Activated T-cell treated with anti-CD3 and anti-CD28 coated beads, Interleukin-2, amount 50 U/mL, for 4 hours (primary cell): ENCODE data around the gene TAF15. TPM values are rescaled to one million over a fixed set of nuclear protein-coding genes. Genes with fewer than 3 reads are reported as not detected.
A peak's percentile ranks its signal among the peaks of the same experiment; 100 is the strongest.

ENCODE experiments used
- ATAC-seq, 2 donors: fragments of 200-7000 bp; cut with Tn5 transposase; one replicate each; pipeline ENCODE4 v1.10.0; 2021
- DNase-seq: peaks from one replicate; pipeline ENCODE4 v3.0.0-alpha.2; 2020
- H3K27me3 Mint-ChIP-seq: one replicate; pipeline ENCODE4 v1.8.0; 2021; ENCODE audit warnings: low read depth, mixed read lengths
- H3K36me3 Mint-ChIP-seq: one replicate; pipeline ENCODE4 v1.8.0; 2022; ENCODE audit warnings: mixed read lengths; ENCODE audit not compliant: insufficient read depth
- H3K4me1 Mint-ChIP-seq: one replicate; pipeline ENCODE4 v1.8.0; 2021; ENCODE audit warnings: low read depth, mixed read lengths
- H3K4me3 Mint-ChIP-seq: one replicate; pipeline ENCODE4 v1.8.0; 2021; ENCODE audit warnings: mild to moderate bottlenecking, moderate library complexity, mixed read lengths
- H3K9me3 Mint-ChIP-seq: one replicate; pipeline ENCODE4 v1.8.0; 2021; ENCODE audit warnings: mixed read lengths
- total RNA-seq, 3 donors: library from RNA; stranded (reverse); gene quantifications; one replicate each; pipeline ENCODE4 v1.2.1, GENCODE V29; 2021

Gene TAF15
- total RNA-seq, 3 donors from 2014 or later = 215 to 249 (median 239) TPM

GRCh38 chr17:35825206-35825605 is 15.9 kb downstream of the TAF15 start:
- no peak for ATAC-seq
- DNase-seq = no peak
- Mint-ChIP-seq H3K36me3 (peaks cover 45% of the 10 kb centered on the region), H3K27me3 (no peaks in the 10 kb centered on the region), H3K4me1 (peaks cover 5% of the 10 kb centered on the region), H3K4me3 (no peak overlapping the region), H3K9me3 (no peaks in the 10 kb centered on the region)

GRCh38 chr17:35841101-35841500 is 31.8 kb downstream of the TAF15 start:
- Mint-ChIP-seq H3K4me3 (no peak overlapping the region), H3K4me1 (no peaks in the 10 kb centered on the region), H3K36me3 (peaks cover 42% of the 10 kb centered on the region), H3K27me3 (no peaks in the 10 kb centered on the region), H3K9me3 (no peaks in the 10 kb centered on the region)
- no peak for DNase-seq
- ATAC-seq = no peak

DNA sequence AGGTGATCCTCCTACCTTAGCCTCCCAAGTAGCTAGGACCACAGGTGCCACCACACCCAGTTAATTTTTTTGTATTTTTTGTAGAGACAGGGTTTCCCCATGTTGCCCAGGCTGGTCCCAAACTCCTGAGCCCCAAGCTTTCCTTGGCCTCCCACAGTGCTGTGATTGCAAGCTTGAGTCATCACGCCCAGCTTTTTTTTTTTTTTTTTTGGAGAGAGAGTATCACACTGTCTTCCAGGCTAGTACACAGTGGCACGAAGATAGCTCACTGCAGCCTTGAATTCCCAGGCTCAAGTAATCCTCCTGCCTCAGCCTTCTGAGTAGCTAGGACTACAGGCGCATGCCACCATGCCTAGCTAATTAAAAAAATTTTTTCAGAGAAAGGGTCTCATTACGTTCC is 32.2 kb downstream of the TAF15 start:
- no peaks in the 10 kb centered on the region for H3K4me1 Mint-ChIP-seq
- no peak overlapping the region for H3K4me3 Mint-ChIP-seq
- no peaks in the 10 kb centered on the region for H3K9me3 Mint-ChIP-seq
- DNase-seq (no peak), ATAC-seq (no peak)
- H3K27me3 Mint-ChIP-seq = no peaks in the 10 kb centered on the region
- H3K36me3 Mint-ChIP-seq = peaks cover 38% of the 10 kb centered on the region

- ATAC-seq (no peak), DNase-seq (no peak)
- Mint-ChIP-seq H3K27me3 (no peaks in the 10 kb centered on the region), H3K4me1 (no peaks in the 10 kb centered on the region), H3K36me3 (peaks cover 39% of the 10 kb centered on the region), H3K9me3 (no peaks in the 10 kb centered on the region), H3K4me3 (no peak overlapping the region)
These were observed 33.0 kb downstream of the TAF15 start for GRCh38 chr17:35842239-35842638.

- Mint-ChIP-seq H3K36me3 (peaks cover 45% of the 10 kb centered on the region), H3K9me3 (no peaks in the 10 kb centered on the region), H3K4me3 (no peak overlapping the region), H3K27me3 (no peaks in the 10 kb centered on the region), H3K4me1 (no peaks in the 10 kb centered on the region)
- DNase-seq = no peak
- ATAC-seq = no peak
These were observed 34.4 kb downstream of the TAF15 start for GRCh38 chr17:35843698-35844097.

GRCh38 chr17:35844547-35844946 is 35.3 kb downstream of the TAF15 start:
- Mint-ChIP-seq H3K27me3 (no peaks in the 10 kb centered on the region), H3K36me3 (peaks cover 45% of the 10 kb centered on the region), H3K4me1 (peaks cover under 1% of the 10 kb centered on the region), H3K4me3 (no peak overlapping the region), H3K9me3 (no peaks in the 10 kb centered on the region)
- ATAC-seq = no peak
- DNase-seq = no peak

DNA sequence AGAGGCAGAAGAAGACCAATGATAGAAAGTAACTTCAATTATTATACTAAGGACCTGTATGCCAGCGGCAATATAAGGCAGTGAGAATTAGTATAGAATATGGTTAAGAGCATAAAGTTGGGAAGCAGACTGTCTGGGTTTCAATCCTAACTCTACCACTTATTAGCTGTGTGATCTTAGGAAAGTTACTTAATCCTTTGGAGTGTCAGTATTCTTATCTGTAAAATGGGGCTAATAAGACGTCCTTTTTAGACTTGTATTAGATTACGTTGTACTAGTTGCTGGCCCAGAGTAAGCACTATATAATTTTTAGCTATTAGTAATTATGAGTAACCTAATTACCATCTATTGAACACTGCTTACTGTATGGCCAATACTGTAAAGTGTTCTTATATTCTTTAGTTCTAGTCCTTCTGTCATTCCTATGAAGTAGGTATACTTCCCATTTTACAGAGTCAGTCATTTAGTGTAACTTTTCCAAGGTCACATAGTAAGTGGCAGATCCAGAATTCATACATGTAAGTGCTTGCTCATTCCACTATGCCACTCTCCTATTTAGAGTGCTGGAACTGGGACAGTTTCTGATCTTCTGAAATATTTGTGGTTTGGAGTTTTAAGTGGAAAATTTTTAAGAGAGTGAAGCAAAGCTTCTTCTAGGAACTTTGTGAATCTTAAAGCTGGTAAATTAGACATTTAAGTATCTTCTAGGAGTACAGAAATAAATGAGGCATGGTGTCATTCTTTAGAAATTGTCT is 36.9 kb downstream of the TAF15 start:
- Mint-ChIP-seq H3K4me1 (peaks cover 9% of the 10 kb centered on the region), H3K27me3 (no peaks in the 10 kb centered on the region), H3K36me3 (peaks cover 47% of the 10 kb centered on the region), H3K4me3 (no peak overlapping the region), H3K9me3 (no peaks in the 10 kb centered on the region)
- no peak for DNase-seq
- no peak for ATAC-seq

GRCh38 chr17:35847006-35847405 is 37.7 kb downstream of the TAF15 start:
- H3K27me3 Mint-ChIP-seq = no peaks in the 10 kb centered on the region
- no peak for DNase-seq
- H3K4me1 Mint-ChIP-seq = peaks cover 9% of the 10 kb centered on the region
- ATAC-seq = no peak
- no peaks in the 10 kb centered on the region for H3K9me3 Mint-ChIP-seq
- H3K36me3 Mint-ChIP-seq = peaks cover 48% of the 10 kb centered on the region
- no peak overlapping the region for H3K4me3 Mint-ChIP-seq

DNA sequence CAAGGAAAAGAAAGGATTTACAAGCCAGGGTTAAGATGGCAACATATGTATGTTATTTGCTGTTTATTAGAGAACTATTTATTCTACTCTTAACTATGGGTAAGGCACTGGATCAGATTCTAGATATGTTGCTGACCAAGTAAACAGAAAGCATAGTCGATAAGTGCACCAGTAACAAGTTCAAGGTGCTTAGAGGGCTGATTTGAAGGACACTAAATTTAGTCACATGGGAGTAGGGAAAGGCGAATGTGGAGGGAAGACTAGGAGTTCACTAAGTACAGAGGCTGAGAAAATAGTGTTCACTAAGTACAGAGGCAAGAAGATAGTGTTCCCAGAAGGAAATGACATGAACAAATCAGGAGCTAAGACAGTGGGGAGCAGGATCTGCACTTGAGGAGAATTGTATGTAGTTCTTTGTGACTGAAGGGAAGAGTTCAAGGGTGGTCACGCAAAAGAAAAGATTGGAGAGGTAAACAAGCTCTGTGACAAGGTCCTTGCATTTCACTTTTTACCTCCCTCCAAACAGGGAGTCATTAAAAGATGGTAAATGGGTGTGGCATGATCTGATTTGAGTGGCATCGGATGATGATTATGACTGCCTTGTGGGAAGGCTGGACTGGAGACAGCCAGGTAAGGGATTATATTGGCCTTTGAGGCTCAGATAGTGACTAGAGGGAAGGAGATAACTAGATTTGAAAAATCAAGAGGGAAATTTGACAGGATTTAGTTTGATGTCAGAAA is 38.5 kb downstream of the TAF15 start:
- H3K9me3 Mint-ChIP-seq = no peaks in the 10 kb centered on the region
- peaks cover 48% of the 10 kb centered on the region for H3K36me3 Mint-ChIP-seq
- H3K27me3 Mint-ChIP-seq = no peaks in the 10 kb centered on the region
- DNase-seq (no peak), ATAC-seq (no peak)
- peaks cover 9% of the 10 kb centered on the region for H3K4me1 Mint-ChIP-seq
- no peak overlapping the region for H3K4me3 Mint-ChIP-seq

DNA sequence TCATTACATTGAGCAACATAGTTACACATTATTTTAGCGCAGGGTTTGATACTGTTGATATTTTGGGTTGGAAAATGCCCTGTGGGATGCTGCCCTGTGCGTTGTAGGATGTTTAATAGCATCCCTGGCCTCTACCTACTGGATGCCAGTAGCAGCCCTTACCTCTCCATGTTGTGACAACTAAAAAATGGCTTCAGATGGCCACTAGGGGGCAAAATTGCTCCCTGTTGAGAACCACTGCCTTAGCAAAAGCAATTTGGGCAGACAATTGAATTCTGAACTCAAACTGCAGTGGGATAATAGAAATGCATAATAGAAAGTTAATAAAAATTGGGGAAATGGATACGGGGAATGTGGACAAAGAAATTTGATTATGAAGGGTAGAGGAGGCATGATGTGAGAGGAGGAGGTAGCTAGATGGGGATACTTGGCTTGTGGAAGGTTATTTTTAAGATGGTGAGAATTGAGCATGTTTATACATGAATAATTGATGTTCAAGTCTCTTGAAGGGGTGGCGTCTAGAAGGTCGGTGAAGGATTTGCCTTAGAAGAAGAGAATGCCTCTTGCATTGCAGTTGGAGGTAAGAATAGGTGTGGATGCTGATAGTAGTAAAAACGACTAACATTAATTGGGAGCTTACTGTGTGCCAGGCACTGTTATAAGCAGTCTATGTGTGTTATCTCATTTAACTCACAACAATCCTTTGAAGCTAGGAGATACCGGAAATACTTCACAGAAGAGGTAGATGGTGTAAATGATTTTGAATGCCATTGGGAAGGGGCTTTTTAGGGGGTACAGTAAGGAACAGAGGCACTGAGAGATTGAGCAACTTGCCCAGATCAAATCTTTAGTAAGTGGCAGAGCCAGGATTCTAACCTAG is 40.4 kb downstream of the TAF15 start:
- Mint-ChIP-seq H3K4me3 (no peak overlapping the region), H3K27me3 (no peaks in the 10 kb centered on the region), H3K9me3 (no peaks in the 10 kb centered on the region), H3K4me1 (peaks cover 9% of the 10 kb centered on the region), H3K36me3 (peaks cover 45% of the 10 kb centered on the region)
- ATAC-seq = peak; percentile 73 to 74
- peak; percentile 47 for DNase-seq

DNA sequence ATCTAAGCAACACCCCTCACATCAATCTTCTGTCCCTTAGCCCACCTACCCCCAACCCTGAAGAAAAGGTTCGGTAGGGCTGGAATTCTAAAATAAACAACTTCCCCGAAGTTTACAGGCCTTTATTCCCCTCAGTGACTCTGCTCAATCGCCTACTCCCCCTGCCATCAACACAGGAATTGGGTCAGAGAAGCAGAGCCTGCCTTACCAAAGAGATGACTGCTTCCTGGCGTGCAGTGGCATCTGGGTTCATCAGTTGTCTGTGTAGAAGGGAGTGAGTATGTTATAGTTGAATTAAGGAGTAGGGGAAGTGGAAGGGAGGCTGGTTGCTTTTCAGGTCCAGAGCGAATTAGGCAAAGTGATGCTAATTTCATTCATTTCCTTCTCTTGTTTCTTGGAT is 46.7 kb downstream of the TAF15 start:
- Mint-ChIP-seq H3K9me3 (no peaks in the 10 kb centered on the region), H3K4me3 (no peak overlapping the region), H3K27me3 (no peaks in the 10 kb centered on the region), H3K36me3 (peaks cover 33% of the 10 kb centered on the region), H3K4me1 (peaks cover 7% of the 10 kb centered on the region)
- DNase-seq = no peak
- ATAC-seq = no peak

DNA sequence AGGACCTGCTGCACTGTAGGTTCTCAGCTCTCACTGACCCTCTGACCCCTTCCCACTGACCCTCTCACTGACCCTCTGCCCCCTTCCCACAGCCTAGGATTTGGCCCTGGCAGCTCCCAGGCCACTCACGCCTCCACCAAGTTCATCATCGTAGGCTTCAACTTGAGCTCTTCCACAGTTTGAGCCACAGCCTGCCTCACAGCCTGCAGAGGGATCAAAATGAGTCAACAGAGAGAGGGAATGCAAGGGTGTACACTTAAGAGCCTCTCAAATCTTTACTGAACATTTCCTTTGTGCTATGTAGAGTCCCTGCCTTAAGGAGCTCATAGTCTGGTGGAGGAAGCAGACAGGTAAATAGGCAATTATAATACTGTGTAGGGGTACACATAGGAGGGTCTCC is 47.3 kb downstream of the TAF15 start:
- H3K27me3 Mint-ChIP-seq = no peaks in the 10 kb centered on the region
- peaks cover 7% of the 10 kb centered on the region for H3K4me1 Mint-ChIP-seq
- peak in 1 of 2 donors; percentile 54 for ATAC-seq
- H3K9me3 Mint-ChIP-seq = no peaks in the 10 kb centered on the region
- no peak for DNase-seq
- H3K36me3 Mint-ChIP-seq = peaks cover 31% of the 10 kb centered on the region
- H3K4me3 Mint-ChIP-seq = no peak overlapping the region

DNA sequence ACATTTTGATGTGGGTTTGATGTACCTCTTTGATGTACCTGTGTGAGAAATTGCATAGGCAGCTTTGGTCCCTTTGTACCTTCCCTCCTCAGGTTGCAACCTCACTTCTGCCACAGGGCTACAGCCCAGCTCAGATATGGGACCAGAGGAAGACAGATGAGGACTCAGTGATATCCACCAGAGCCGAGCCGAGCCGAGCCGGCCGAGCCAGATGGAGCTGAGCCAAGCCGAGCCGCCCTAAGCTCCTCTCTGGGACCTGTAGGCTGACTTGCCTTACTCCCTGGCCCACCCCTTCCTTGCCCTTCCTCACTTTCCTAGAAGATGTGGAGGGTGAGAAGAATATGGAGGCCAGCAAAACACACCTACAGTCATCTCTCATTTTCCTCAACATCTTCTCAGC is 55.6 kb downstream of the TAF15 start:
- Mint-ChIP-seq H3K9me3 (no peaks in the 10 kb centered on the region), H3K36me3 (peaks cover 6% of the 10 kb centered on the region), H3K4me1 (peaks cover 9% of the 10 kb centered on the region), H3K4me3 (no peak overlapping the region), H3K27me3 (no peaks in the 10 kb centered on the region)
- ATAC-seq (no peak), DNase-seq (no peak)
